Ascending aorta (tissue), 2 donors: ENCODE data around the gene WBP1L. TPM values are rescaled to one million over a fixed set of nuclear protein-coding genes. Genes with fewer than 3 reads are reported as not detected.

ENCODE experiments used
- DNase-seq, 2 donors: peaks; one replicate each; pipeline ENCODE4 v3.0.0-alpha.2; 2019; ENCODE audit warnings: low spot score in 2 of 2
- H3K27ac ChIP-seq, 2 donors: fragments of 200-600 bp; sonication (generic); one replicate each; pipeline ENCODE4 v1.5.1; 2016 to 2017; ENCODE audit warnings: mild to moderate bottlenecking in 1 of 2
- H3K27me3 ChIP-seq: fragments of 200-600 bp; sonication (generic); one replicate; pipeline ENCODE4 v1.5.1; 2017
- H3K36me3 ChIP-seq, 2 donors: fragments of 200-600 bp; sonication (generic); one replicate each; pipeline ENCODE4 v1.5.1; 2016
- H3K4me1 ChIP-seq, 2 donors: fragments of 200-600 bp; sonication (generic); one replicate each; pipeline ENCODE4 v1.5.1; 2016 to 2017; ENCODE audit warnings: mild to moderate bottlenecking in 1 of 2
- H3K4me3 ChIP-seq, 2 donors: fragments of 200-600 bp; sonication (generic); one replicate each; pipeline ENCODE4 v1.5.1; 2016 to 2017; ENCODE audit warnings: mild to moderate bottlenecking in 1 of 2
- H3K9me3 ChIP-seq, 2 donors: fragments of 200-600 bp; sonication (generic); one replicate each; pipeline ENCODE4 v1.5.1; 2016
- CTCF ChIP-seq, 3 experiments: fragments of 200-600 bp in 2 of 3; fragments of 450-650 bp in 1 of 3; sonication (generic) in 2 of 3; IDR thresholded peaks; one replicate each; pipeline ENCODE4 v1.5.1; 2016 to 2019; ENCODE audit warnings: antibody characterized with exemption in 3 of 3, mild to moderate bottlenecking in 1 of 3, moderate library complexity in 1 of 3
- intact Hi-C: fragments of 100-400 bp; cut with DNase I; formaldehyde crosslinking; loops from one replicate; pipeline ENCODE4 v1.15.1; 2023
- total RNA-seq: library from RNA; depleted of rRNA; stranded (reverse); fragments of >200 nt; gene quantifications from one replicate; pipeline ENCODE4 v1.1.0, GENCODE V29; 2016

WBP1L gene
- total RNA-seq, 1 donor from 2014 or later: 107 TPM

- intact Hi-C loops: loop anchor here (2.0 to 5.0 kb wide), 2 partner anchors 20 to 51 kb away; no protein-coding TSS in a partner anchor
- peaks cover 14 to 25% of the 10 kb centered on the region in 2 donors for H3K36me3 ChIP-seq
- H3K4me3 ChIP-seq: no peak overlapping the region
- TF ChIP-seq CTCF (IDR thresholded peaks at IDR 0.05): no peak
- no peaks in the 10 kb centered on the region for H3K27me3 ChIP-seq
- H3K27ac ChIP-seq: peak overlapping the region; percentile 85 to 88
- DNase-seq: peak in 1 of 2 donors; percentile 90
- peaks cover 26 to 45% of the 10 kb centered on the region in 2 donors for H3K4me1 ChIP-seq
- H3K9me3 ChIP-seq: no peaks in the 10 kb centered on the region
Measured at GRCh38 chr10:102802920-102803534, 59.3 kb downstream of the WBP1L start.

- TF ChIP-seq CTCF (IDR thresholded peaks at IDR 0.05): no peak
- no peaks in the 10 kb centered on the region for H3K9me3 ChIP-seq
- intact Hi-C loops: loop anchor here (5.0 kb wide), 1 partner anchor 52 kb away; no protein-coding TSS in a partner anchor
- DNase-seq: no peak
- peaks cover 23 to 40% of the 10 kb centered on the region in 2 donors for H3K4me1 ChIP-seq
- no peak overlapping the region for H3K4me3 ChIP-seq
- no peaks in the 10 kb centered on the region for H3K27me3 ChIP-seq
- H3K36me3 ChIP-seq: peaks cover 2 to 13% of the 10 kb centered on the region in 2 donors
- H3K27ac ChIP-seq: peak overlapping the region; percentile 85 to 88
Measured at GRCh38 chr10:102804382-102805055, 60.8 kb downstream of the WBP1L start.

- intact Hi-C loops: no loop called here
- H3K27ac ChIP-seq: no peak overlapping the region
- H3K4me3 ChIP-seq: no peak overlapping the region
- H3K4me1 ChIP-seq: peaks cover 0 to 9% of the 10 kb centered on the region in 2 donors
- no peak for TF ChIP-seq CTCF (IDR thresholded peaks at IDR 0.05)
- H3K36me3 ChIP-seq: peaks cover 37 to 49% of the 10 kb centered on the region in 2 donors
- no peaks in the 10 kb centered on the region for H3K9me3 ChIP-seq
- DNase-seq: no peak
- no peaks in the 10 kb centered on the region for H3K27me3 ChIP-seq
Measured at GRCh38 chr10:102808380-102808779, 64.6 kb downstream of the WBP1L start.

- Histone ChIP-seq H3K36me3 (peaks cover 45 to 46% of the 10 kb centered on the region in 2 donors), H3K27ac (peak overlapping the region in 1 of 2 donors; percentile 52), H3K4me1 (peaks cover 16 to 30% of the 10 kb centered on the region in 2 donors), H3K4me3 (no peak overlapping the region), H3K9me3 (no peaks in the 10 kb centered on the region), H3K27me3 (no peaks in the 10 kb centered on the region)
- DNase-seq: no peak
- no peak for TF ChIP-seq CTCF (IDR thresholded peaks at IDR 0.05)
- intact Hi-C loops: no loop called here
Measured at GRCh38 chr10:102811346-102811745, 67.6 kb downstream of the WBP1L start.

GRCh38 chr10:102812231-102812876, 68.6 kb downstream of the WBP1L start:
- no peak for DNase-seq
- intact Hi-C loops: no loop called here
- Histone ChIP-seq H3K36me3 (peaks cover 45 to 46% of the 10 kb centered on the region in 2 donors), H3K9me3 (no peaks in the 10 kb centered on the region), H3K27ac (peak overlapping the region; percentile 52 to 99), H3K4me3 (no peak overlapping the region), H3K4me1 (peaks cover 23 to 40% of the 10 kb centered on the region in 2 donors), H3K27me3 (no peaks in the 10 kb centered on the region)
- TF ChIP-seq CTCF (IDR thresholded peaks at IDR 0.05): no peak
